K562 (cell line): ENCODE measurements around the gene NFIB. TPM values are rescaled to one million over a fixed set of nuclear protein-coding genes. Genes with fewer than 3 reads are reported as not detected.

ENCODE experiments used
- ATAC-seq: fragments of 200-7000 bp; cut with Tn5 transposase; 3 replicates; pipeline ENCODE4 v1.9.1; 2020; ENCODE audit warnings: moderate library complexity
- BruUV-seq: library from RNA; stranded (reverse); fragments of 400-500 nt; replicated peaks from 2 replicates; lab custom pipeline; 2021; lab: Mats Ljungman, UMichigan
- CTCF ChIA-PET: fragments of 300-600 bp; formaldehyde crosslinking; extraction: SDS; loops from one replicate; lab custom pipeline; 2021; ENCODE audit warnings: low intra/inter-chr PET ratio; lab: Yijun Ruan, JAX
- POLR2A ChIA-PET: fragments of 300-600, 350-650 bp; sonication (Branson Sonifier 250); formaldehyde crosslinking; extraction: SDS; loops from one replicate; lab custom pipeline; 2021; ENCODE audit warnings: antibody characterized with exemption, inconsistent platforms; lab: Yijun Ruan, JAX
- DNase-seq, 4 experiments: peaks; one replicate each; pipeline versions ENCODE4 v3.0.0 to v3.0.0-alpha.2; 2011 to 2018; ENCODE audit warnings: low spot score in 3 of 4, mixed read lengths in 3 of 4; ENCODE audit errors: extremely low read depth in 1 of 4
- FAIRE-seq: peaks from 2 replicates; lab custom pipeline; 2011; peaks lifted over from hg19 to GRCh38; lab: Jason Lieb, UNC
- H2AFZ ChIP-seq: 2 replicates; pipeline ENCODE4 v1.6.0; 2011; ENCODE audit warnings: low read depth, low read length, control low read depth, inconsistent platforms
- H3K27ac ChIP-seq: fragments of 200-600 bp; 3 replicates; pipeline ENCODE4 v1.8.0; 2011; ENCODE audit warnings: low read depth, mild to moderate bottlenecking, control low read depth, inconsistent platforms, low read length, moderate library complexity, mixed read lengths; ENCODE audit errors: extremely low read depth
- H3K27me3 ChIP-seq, 2 experiments: fragments of 300-600 bp in 1 of 2; 2 replicates in 1 of 2; 3 replicates in 1 of 2; pipeline versions ENCODE4 v1.6.0 to v1.8.0; 2011; ENCODE audit warnings: inconsistent platforms in 2 of 2, low read length in 2 of 2, mild to moderate bottlenecking in 1 of 2, mixed read lengths in 1 of 2, moderate library complexity in 1 of 2; ENCODE audit not compliant: control insufficient read depth in 2 of 2, insufficient read depth in 2 of 2
- H3K36me3 ChIP-seq: fragments of 300-600 bp; 3 replicates; pipeline ENCODE4 v1.8.0; 2011; ENCODE audit warnings: mild to moderate bottlenecking, low read length, inconsistent platforms; ENCODE audit not compliant: control insufficient read depth, insufficient read depth
- H3K4me1 ChIP-seq, 2 experiments: fragments of 200-600 bp in 1 of 2; replicated peaks in 1 of 2; 2 replicates in 1 of 2; 3 replicates in 1 of 2; pipeline versions ENCODE4 v1.5.1 to v1.8.0; 2011; ENCODE audit warnings: inconsistent platforms in 2 of 2, low read length in 2 of 2, mild to moderate bottlenecking in 1 of 2, mixed read lengths in 1 of 2, moderate library complexity in 1 of 2; ENCODE audit not compliant: control insufficient read depth in 2 of 2, insufficient read depth in 2 of 2
- H3K4me2 ChIP-seq: 2 replicates; pipeline ENCODE4 v1.6.1; 2011; ENCODE audit warnings: low read length, control low read depth, inconsistent platforms, mixed read lengths; ENCODE audit not compliant: insufficient read depth
- H3K4me3 ChIP-seq: fragments of 200-600 bp; sonication (generic), shearing (Covaris generic); 2 replicates; pipeline ENCODE4 v1.5.1; 2016; ENCODE audit warnings: control low read depth, inconsistent platforms
- H3K79me2 ChIP-seq: fragments of 200-600 bp; 3 replicates; pipeline ENCODE4 v1.8.0; 2011; ENCODE audit warnings: low read length, inconsistent platforms; ENCODE audit not compliant: control insufficient read depth, insufficient read depth
- H3K9ac ChIP-seq, 2 experiments: 2 replicates each; pipeline versions ENCODE4 v1.6.0 to v1.6.1; 2011; ENCODE audit warnings: low read depth in 2 of 2, low read length in 2 of 2, control low read depth in 1 of 2, inconsistent platforms in 1 of 2, mild to moderate bottlenecking in 1 of 2, mixed read lengths in 1 of 2; ENCODE audit not compliant: insufficient read depth in 1 of 2
- H3K9me1 ChIP-seq: one replicate; pipeline ENCODE4 v1.6.0; 2011; ENCODE audit warnings: inconsistent platforms, mild to moderate bottlenecking, low read length, moderate library complexity; ENCODE audit not compliant: control insufficient read depth, insufficient read depth
- H3K9me3 ChIP-seq: replicated peaks from 2 replicates; pipeline ENCODE4 v1.5.1; 2011; ENCODE audit warnings: low read depth, low read length, inconsistent platforms; ENCODE audit not compliant: control insufficient read depth, insufficient read depth
- H4K20me1 ChIP-seq: replicated peaks from 2 replicates; pipeline ENCODE4 v1.6.1; 2011; ENCODE audit warnings: low read length, inconsistent platforms, mixed read lengths; ENCODE audit not compliant: control insufficient read depth, insufficient read depth
- CTBP1 ChIP-seq: fragments of 450-650 bp; IDR thresholded peaks from 2 replicates; pipeline ENCODE4 v1.6.1; 2016; ENCODE audit warnings: borderline replicate concordance
- HDAC2 ChIP-seq: fragments of 450-650 bp; IDR thresholded peaks from 2 replicates; pipeline ENCODE4 v1.6.1; 2016; ENCODE audit warnings: mild to moderate bottlenecking
- NCOA1 ChIP-seq: fragments of 450-650 bp; IDR thresholded peaks from 2 replicates; pipeline ENCODE4 v1.6.1; 2016; ENCODE audit warnings: low read depth
- SNIP1 ChIP-seq: fragments of 450-650 bp; IDR thresholded peaks from 2 replicates; pipeline ENCODE4 v1.7.1; 2017; ENCODE audit warnings: low read depth, mild to moderate bottlenecking
- TBL1XR1 ChIP-seq, 2 experiments: IDR thresholded peaks; 2 replicates each; pipeline ENCODE4 v1.6.1; 2012; ENCODE audit warnings: improper control_type of control experiment in 2 of 2, low read length in 2 of 2, mild to moderate bottlenecking in 1 of 2
- WGBS: fragments of 100-300 bp; shearing (Covaris generic); methylation state at CpG from one replicate; pipeline ENCODE4 v1.1.6; 2016; ENCODE audit warnings: low coverage, mixed read lengths; ENCODE audit not compliant: insufficient coverage; ENCODE audit errors: missing lambda C conversion rate; 5-methylcytosine and 5-hydroxymethylcytosine counted together
- in situ Hi-C: fragments of 300-500 bp; cut with MboI; formaldehyde crosslinking; loops from 4 replicates; pipeline ENCODE4 v1.15.0; 2018; ENCODE audit warnings: inconsistent platforms, mixed read lengths
- intact Hi-C: fragments of 100-400 bp; cut with micrococcal nuclease; formaldehyde crosslinking; loops from 2 replicates; pipeline ENCODE4 v1.14.2; 2022
- polyA plus RNA-seq, 8 experiments: library from polyadenylated mRNA; depleted of rRNA in 4 of 8; stranded (reverse) in 5 of 8; unstranded in 3 of 8; fragments of >200 nt; fragmentation: Nextera tagmentation in 2 of 8; fragmentation: Illumina TruSeq in 1 of 8; extraction: Ambion mirVana in 2 of 8; extraction: Trizol in 1 of 8; gene quantifications; 2 replicates each; pipeline versions ENCODE4 v1.2.1 to v1.2.3, GENCODE V29; 2011 to 2014; ENCODE audit warnings: inconsistent platforms in 1 of 8, missing spikeins in 1 of 8
- total RNA-seq, 7 experiments: library from RNA; depleted of rRNA in 6 of 7; stranded (reverse); fragments of >200 nt in 6 of 7; fragmentation: Illumina TruSeq in 2 of 7; extraction: Trizol in 2 of 7; gene quantifications; 2 replicates each; pipeline versions ENCODE4 v1.2.1 to v1.2.3, GENCODE V29; 2011 to 2021; ENCODE audit warnings: low replicate concordance in 1 of 7
- TF ChIP-seq, protein P1 (sequence below): fragments of 450-650 bp; IDR thresholded peaks from 2 replicates; pipeline ENCODE4 v1.7.0; 2016; ENCODE audit warnings: borderline replicate concordance

The NFIB gene
- total and polyA plus RNA-seq, 9 of the 15 experiments (the other 6 are each of a cell fraction or from before 2014, with no cell fraction given) = 1.2 to 3.3 (median 1.9) TPM

DNA sequence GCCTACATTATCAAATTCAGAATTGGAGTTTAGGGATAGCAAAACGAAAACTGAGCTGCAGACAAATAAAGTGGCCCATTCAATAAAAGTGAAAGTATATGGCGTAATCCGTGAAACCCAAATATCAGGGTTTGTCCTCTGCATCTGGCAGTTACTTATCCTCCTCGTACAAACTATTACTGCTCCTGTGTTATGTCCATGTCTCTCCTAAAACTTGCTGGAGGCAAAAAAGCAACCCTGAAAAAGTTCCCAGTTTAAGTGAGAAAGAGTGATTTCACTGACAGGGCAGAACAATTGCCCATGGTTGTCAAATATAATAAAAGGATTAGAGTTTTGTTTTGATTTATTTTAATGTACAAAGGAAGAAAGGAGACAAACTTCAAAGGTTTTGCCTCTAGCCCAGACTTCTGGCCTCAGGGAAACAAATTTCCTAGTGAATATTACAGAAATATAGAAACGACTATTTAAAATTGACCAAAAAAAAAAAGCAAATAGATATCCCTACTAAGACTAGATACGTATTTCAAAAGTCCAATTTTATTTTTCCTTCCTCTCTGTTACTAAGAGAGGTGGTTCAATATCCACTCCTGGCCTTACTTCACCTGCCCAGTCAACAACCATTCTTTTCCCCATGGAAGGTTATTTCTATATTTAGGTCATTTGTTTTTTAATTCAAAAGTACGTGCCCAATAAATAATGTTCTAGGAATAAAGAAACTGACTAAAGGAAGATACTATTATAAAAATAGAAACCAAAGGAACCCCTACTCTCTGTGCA is 50.0 kb downstream of the NFIB start:
- Histone ChIP-seq H3K27ac (no peak overlapping the region), H4K20me1 (no peaks in the 10 kb centered on the region), H2AFZ (no peak overlapping the region), H3K9me1 (no peaks in the 10 kb centered on the region), H3K4me3 (no peak overlapping the region), H3K4me1 (no peaks in the 10 kb centered on the region), H3K4me2 (no peak overlapping the region), H3K79me2 (no peaks in the 10 kb centered on the region), H3K9ac (no peak overlapping the region), H3K27me3 (no peaks in the 10 kb centered on the region; a peak in 1 of 5 replicates), H3K9me3 (no peaks in the 10 kb centered on the region), H3K36me3 (no peaks in the 10 kb centered on the region)
- in situ Hi-C loops = no loop called here
- ATAC-seq = no peak
- intact Hi-C loops = no loop called here
- FAIRE-seq = no peak
- POLR2A ChIA-PET = no interaction called here
- BruUV-seq = no TSS peak
- TF ChIP-seq NCOA1 (no peak), HDAC2 (no peak), TBL1XR1 (IDR thresholded peaks at IDR 0.05; ENCODE audit: low read length in 2 of 2) (no peak), SNIP1 (no peak), CTBP1 (no peak)
- TF ChIP-seq, protein P1, sequence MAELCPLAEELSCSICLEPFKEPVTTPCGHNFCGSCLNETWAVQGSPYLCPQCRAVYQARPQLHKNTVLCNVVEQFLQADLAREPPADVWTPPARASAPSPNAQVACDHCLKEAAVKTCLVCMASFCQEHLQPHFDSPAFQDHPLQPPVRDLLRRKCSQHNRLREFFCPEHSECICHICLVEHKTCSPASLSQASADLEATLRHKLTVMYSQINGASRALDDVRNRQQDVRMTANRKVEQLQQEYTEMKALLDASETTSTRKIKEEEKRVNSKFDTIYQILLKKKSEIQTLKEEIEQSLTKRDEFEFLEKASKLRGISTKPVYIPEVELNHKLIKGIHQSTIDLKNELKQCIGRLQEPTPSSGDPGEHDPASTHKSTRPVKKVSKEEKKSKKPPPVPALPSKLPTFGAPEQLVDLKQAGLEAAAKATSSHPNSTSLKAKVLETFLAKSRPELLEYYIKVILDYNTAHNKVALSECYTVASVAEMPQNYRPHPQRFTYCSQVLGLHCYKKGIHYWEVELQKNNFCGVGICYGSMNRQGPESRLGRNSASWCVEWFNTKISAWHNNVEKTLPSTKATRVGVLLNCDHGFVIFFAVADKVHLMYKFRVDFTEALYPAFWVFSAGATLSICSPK = no peak
- 14% methylated on average over 7 of the region's 7 CpGs for WGBS
- CTCF ChIA-PET = no interaction called here
- no peak for DNase-seq
